HL-60 (cell line): ENCODE measurements around the gene PICK1.

Experiments
- DNase-seq, 2 experiments: peaks; one replicate each; pipeline ENCODE4 v3.0.0-alpha.2; 2010 to 2020; ENCODE audit warnings: low read depth in 1 of 2, low spot score in 1 of 2
- H3K27ac ChIP-seq: fragments of 250-450 bp; sonication (Bioruptor Pico); replicated peaks from 2 replicates; pipeline ENCODE4 v1.5.1; 2020; ENCODE audit warnings: mild to moderate bottlenecking, moderate library complexity
- H3K27me3 ChIP-seq: fragments of 250-450 bp; sonication (Bioruptor Pico); 2 replicates; pipeline ENCODE4 v1.5.1; 2021; ENCODE audit warnings: mild to moderate bottlenecking, moderate library complexity; ENCODE audit not compliant: insufficient read depth, poor library complexity, severe bottlenecking
- H3K4me3 ChIP-seq: replicated peaks from 2 replicates; pipeline ENCODE4 v1.5.1; 2011; ENCODE audit warnings: mild to moderate bottlenecking, control low read depth, low read length; ENCODE audit not compliant: insufficient read depth
- GABPA ChIP-seq: IDR thresholded peaks from 2 replicates; pipeline ENCODE4 v1.6.1; 2012; ENCODE audit warnings: low read depth
- POLR2AphosphoS5 ChIP-seq: IDR thresholded peaks from 2 replicates; pipeline ENCODE4 v1.6.1; 2012; ENCODE audit warnings: low read depth
- SPI1 ChIP-seq: IDR thresholded peaks from 2 replicates; pipeline ENCODE4 v1.6.1; 2012; ENCODE audit warnings: low read depth, mild to moderate bottlenecking, borderline replicate concordance
- TF ChIP-seq, protein P1 (sequence below): IDR thresholded peaks from 2 replicates; pipeline ENCODE4 v1.6.1; 2012; ENCODE audit warnings: low read depth; ENCODE audit not compliant: insufficient replicate concordance
- TF ChIP-seq, protein P2 (sequence below): IDR thresholded peaks from one replicate; pipeline ENCODE4 v1.5.1; 2011; ENCODE audit warnings: low read length, control low read depth, inconsistent platforms; ENCODE audit not compliant: insufficient read depth

The PICK1 gene

DNA sequence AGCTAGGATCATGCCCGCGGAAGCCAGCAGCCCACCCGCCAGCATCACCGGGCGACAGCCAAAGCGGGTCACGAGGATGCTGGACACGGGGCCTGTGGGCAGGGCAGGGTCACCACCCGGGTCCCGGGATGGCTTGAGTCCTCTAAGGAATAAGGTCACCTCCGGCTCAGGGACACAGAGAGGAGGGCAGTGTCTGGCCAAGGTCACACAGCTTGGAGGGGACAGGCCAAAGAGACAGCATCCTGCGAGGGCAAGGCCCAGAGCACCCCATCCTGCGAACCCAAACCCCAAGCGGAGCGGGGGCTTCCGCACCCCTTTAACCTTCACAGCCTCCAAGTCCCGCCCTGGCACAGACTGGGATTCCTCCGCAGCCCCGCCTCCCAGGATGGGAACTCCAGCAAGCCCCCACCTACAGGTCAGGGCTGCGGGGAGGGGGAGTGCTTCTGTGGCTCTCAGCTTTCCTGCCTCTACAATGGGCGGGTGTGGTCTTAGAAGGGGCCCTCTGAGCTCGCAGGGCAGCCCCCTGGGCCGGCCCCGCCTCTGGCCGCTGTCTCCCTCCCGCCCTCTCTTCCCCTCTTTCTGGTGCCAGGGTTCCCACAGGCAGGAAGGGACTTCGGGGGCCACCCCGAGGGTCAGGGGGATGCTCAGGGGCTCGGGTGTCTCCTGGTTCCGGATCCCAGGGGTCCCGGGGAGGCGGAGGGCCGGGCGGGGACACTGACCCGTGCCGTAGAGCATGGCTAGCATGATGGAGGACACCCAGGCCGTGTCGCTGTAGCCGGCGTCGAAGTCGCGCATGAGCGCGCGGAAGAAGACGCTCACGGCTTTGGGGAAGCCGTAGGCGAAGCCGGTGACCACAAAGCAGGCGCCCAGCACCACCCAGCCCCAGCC, 25.0 kb downstream of the PICK1 start:
- no peak overlapping the region for H3K27ac ChIP-seq
- H3K4me3 ChIP-seq, result no peak overlapping the region
- peaks cover 33% of the 10 kb centered on the region for H3K27me3 ChIP-seq
- TF ChIP-seq, protein P1, sequence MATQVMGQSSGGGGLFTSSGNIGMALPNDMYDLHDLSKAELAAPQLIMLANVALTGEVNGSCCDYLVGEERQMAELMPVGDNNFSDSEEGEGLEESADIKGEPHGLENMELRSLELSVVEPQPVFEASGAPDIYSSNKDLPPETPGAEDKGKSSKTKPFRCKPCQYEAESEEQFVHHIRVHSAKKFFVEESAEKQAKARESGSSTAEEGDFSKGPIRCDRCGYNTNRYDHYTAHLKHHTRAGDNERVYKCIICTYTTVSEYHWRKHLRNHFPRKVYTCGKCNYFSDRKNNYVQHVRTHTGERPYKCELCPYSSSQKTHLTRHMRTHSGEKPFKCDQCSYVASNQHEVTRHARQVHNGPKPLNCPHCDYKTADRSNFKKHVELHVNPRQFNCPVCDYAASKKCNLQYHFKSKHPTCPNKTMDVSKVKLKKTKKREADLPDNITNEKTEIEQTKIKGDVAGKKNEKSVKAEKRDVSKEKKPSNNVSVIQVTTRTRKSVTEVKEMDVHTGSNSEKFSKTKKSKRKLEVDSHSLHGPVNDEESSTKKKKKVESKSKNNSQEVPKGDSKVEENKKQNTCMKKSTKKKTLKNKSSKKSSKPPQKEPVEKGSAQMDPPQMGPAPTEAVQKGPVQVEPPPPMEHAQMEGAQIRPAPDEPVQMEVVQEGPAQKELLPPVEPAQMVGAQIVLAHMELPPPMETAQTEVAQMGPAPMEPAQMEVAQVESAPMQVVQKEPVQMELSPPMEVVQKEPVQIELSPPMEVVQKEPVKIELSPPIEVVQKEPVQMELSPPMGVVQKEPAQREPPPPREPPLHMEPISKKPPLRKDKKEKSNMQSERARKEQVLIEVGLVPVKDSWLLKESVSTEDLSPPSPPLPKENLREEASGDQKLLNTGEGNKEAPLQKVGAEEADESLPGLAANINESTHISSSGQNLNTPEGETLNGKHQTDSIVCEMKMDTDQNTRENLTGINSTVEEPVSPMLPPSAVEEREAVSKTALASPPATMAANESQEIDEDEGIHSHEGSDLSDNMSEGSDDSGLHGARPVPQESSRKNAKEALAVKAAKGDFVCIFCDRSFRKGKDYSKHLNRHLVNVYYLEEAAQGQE, result no peak
- no peak for TF ChIP-seq SPI1
- no peak for TF ChIP-seq POLR2AphosphoS5
- TF ChIP-seq, protein P2, sequence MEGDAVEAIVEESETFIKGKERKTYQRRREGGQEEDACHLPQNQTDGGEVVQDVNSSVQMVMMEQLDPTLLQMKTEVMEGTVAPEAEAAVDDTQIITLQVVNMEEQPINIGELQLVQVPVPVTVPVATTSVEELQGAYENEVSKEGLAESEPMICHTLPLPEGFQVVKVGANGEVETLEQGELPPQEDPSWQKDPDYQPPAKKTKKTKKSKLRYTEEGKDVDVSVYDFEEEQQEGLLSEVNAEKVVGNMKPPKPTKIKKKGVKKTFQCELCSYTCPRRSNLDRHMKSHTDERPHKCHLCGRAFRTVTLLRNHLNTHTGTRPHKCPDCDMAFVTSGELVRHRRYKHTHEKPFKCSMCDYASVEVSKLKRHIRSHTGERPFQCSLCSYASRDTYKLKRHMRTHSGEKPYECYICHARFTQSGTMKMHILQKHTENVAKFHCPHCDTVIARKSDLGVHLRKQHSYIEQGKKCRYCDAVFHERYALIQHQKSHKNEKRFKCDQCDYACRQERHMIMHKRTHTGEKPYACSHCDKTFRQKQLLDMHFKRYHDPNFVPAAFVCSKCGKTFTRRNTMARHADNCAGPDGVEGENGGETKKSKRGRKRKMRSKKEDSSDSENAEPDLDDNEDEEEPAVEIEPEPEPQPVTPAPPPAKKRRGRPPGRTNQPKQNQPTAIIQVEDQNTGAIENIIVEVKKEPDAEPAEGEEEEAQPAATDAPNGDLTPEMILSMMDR, result no peak
- no peak for DNase-seq

DNA sequence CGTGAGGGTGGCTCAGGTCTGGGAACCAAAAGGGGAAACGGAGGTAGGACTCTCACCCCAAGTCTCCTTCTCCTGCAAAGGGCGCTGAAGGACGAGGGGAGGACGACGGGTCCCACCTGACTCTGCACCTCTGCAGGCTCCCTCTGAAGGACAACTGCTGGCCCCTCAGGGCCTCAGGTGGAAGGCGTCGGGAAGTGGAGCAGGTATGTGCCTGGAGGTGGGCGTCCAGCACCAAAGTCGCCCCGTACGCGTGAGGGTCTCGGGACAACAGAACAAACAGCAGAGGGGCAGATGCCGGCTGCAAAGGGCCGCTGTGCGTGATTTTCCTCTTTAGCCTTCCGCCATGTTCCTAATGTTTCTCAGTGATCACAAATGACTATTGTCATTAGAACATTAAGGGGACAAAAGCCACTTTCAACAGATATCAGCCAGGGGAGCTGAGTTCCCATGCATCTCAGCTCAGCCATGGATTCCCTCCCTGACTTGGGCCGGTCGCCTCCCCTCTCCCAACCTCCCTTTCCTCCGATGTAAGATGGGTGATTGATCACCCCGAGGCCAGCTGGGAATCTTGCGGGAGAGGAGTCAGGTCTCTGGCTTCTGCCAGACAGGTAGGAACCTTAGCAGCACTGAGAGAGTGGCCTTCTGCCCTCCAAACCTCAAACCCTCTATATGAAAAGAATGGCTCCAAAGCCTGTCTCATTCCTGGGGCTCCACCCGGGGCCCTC, 25.9 kb downstream of the PICK1 start:
- no peak overlapping the region for H3K4me3 ChIP-seq
- DNase-seq, result no peak
- TF ChIP-seq, protein P1, result no peak
- TF ChIP-seq GABPA (no peak), SPI1 (no peak), POLR2AphosphoS5 (no peak)
- no peak overlapping the region for H3K27ac ChIP-seq
- peaks cover 33% of the 10 kb centered on the region for H3K27me3 ChIP-seq

DNA sequence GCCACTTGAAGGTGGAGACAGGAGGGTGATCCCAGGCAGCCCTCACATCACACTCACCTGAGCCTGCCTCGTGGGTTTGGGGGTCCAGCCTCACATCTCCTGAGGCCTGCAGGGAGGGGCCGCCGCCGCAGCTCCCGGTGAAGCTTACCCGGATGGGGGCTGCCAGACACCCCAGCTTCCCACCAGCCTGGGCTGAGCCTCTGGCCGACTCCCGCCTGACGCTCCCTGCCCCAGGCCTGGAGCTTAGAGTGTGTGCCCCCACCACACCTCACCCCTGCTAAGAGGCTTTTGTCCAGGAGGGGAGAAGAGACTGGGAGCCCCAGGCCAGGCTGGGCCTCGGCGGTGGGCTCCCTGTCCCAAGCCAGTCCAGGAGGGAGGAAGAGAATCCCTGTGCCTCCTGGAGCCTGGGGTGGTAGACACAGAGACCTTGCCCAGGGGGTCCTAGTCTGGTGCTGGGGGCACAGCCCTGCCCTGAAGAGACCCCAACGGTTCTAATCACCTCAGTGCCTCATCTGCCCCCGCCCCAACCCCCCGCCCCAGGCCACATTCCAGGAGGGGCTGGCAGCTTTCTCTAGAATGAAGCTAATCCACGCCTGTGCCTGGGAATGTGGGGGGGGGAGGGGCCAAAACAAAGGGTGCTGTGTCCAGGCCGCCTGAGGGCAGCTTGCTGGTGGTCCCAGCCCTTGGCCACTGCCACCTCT, 26.9 kb downstream of the PICK1 start, which contains the start of gene SLC16A8:
SLC16A8 (minus strand) TSS at position 254 of the 701 bp plus-strand sequence. CDS start 1,311 bp downstream, outside the sequence.
- no peak for TF ChIP-seq GABPA
- TF ChIP-seq SPI1, result no peak
- TF ChIP-seq POLR2AphosphoS5, result no peak
- TF ChIP-seq, protein P1, result no peak
- TF ChIP-seq, protein P2, result no peak
- no peak within 1 kb of the TSS for H3K27ac ChIP-seq
- H3K27me3 ChIP-seq, result peaks cover 33% of the 10 kb centered on the region
- H3K4me3 ChIP-seq, result no peak within 1 kb of the TSS
- no peak for DNase-seq
